Fibroblast of pulmonary artery (primary cell): ENCODE measurements around the gene RCHY1.
"Not testable (repeated sequence)": the region's sequence is repeated elsewhere in the genome, so short reads cannot be mapped to it uniquely, and the experiment has no call there.

Experiments used
- DNase-seq: peaks from one replicate; pipeline ENCODE4 v3.0.0-alpha.2; 2010; ENCODE audit warnings: low read depth
- H3K4me3 ChIP-seq: replicated peaks from 2 replicates; pipeline ENCODE4 v1.5.1; 2011; ENCODE audit warnings: low read depth, mild to moderate bottlenecking, control low read depth, low read length, moderate library complexity
- TF ChIP-seq, protein P1 (sequence below): IDR thresholded peaks from 2 replicates; pipeline ENCODE4 v1.5.1; 2011; ENCODE audit warnings: mild to moderate bottlenecking, control low read depth, low read length, inconsistent platforms; ENCODE audit errors: missing control alignments

RCHY1 gene

DNA sequence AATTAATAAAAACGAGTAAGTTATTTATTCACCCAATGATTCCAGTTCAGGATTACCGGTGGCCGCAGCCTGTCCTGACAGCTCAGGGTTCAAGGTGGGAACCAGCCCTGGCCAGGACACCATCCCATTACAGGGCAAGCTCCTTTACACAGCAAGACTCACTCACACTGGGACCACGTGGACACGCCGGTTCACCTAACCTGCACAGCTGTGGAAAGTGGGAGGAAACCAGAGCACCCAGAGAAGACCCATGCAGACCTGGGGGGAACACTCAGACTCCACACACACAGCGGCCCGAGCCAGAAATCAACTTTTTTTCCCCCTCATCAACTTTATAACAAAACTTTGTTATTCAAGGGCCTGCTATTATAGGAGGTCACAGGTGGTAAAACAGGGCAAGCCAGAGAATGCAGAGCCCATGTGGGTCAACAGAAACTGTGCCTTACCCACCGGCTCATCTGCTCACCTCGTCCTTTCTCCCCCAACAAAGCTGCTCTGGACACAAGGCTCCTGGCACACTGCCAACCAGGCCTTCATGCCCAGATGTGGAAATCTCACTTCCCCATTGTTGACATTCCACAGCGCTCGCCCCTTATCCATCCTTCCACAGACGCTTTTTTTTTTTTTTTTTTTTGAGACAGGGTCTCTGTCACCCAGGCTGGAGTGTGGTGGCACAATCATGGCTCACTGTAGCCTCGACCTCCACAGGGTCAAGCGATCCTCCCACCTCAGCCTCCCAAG lies 33.6 kb upstream of the RCHY1 start:
- DNase-seq: peak; percentile 71
- TF ChIP-seq, protein P1, sequence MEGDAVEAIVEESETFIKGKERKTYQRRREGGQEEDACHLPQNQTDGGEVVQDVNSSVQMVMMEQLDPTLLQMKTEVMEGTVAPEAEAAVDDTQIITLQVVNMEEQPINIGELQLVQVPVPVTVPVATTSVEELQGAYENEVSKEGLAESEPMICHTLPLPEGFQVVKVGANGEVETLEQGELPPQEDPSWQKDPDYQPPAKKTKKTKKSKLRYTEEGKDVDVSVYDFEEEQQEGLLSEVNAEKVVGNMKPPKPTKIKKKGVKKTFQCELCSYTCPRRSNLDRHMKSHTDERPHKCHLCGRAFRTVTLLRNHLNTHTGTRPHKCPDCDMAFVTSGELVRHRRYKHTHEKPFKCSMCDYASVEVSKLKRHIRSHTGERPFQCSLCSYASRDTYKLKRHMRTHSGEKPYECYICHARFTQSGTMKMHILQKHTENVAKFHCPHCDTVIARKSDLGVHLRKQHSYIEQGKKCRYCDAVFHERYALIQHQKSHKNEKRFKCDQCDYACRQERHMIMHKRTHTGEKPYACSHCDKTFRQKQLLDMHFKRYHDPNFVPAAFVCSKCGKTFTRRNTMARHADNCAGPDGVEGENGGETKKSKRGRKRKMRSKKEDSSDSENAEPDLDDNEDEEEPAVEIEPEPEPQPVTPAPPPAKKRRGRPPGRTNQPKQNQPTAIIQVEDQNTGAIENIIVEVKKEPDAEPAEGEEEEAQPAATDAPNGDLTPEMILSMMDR: no peak
- no peak overlapping the region for H3K4me3 ChIP-seq

- DNase-seq: no peak
- no peak overlapping the region for H3K4me3 ChIP-seq
- TF ChIP-seq, protein P1: no peak
Observed at GRCh38 chr4:75545526-75545925, 31.3 kb upstream of the RCHY1 start.

DNA sequence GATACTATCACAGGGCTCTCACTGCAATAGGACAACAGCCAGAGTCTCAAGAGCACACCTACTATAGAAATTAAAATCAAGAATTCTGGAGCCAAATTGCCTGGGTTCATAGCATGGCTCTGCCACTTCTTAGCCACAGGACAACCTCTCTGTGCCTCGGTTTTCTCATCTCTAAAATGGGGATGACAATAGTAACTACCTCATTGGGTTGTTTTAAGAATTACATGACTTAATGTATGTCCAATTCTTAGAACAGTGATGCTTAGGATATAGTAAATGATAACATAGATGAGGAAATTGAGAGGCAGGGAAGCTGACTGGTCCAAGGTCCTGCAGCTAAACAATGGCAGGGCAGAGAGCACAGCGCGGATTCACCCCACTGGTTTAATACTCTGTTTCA lies 30.7 kb upstream of the RCHY1 start:
- DNase-seq: no peak
- no peak overlapping the region for H3K4me3 ChIP-seq
- TF ChIP-seq, protein P1: no peak

GRCh38 chr4:75544220-75544619 lies 30.0 kb upstream of the RCHY1 start:
- not testable (repeated sequence) for H3K4me3 ChIP-seq
- peak; percentile 11 for DNase-seq

- TF ChIP-seq, protein P1: no peak
- H3K4me3 ChIP-seq: no peak overlapping the region
- peak; percentile 27 for DNase-seq
Observed at GRCh38 chr4:75542824-75543223, 28.6 kb upstream of the RCHY1 start.

DNA sequence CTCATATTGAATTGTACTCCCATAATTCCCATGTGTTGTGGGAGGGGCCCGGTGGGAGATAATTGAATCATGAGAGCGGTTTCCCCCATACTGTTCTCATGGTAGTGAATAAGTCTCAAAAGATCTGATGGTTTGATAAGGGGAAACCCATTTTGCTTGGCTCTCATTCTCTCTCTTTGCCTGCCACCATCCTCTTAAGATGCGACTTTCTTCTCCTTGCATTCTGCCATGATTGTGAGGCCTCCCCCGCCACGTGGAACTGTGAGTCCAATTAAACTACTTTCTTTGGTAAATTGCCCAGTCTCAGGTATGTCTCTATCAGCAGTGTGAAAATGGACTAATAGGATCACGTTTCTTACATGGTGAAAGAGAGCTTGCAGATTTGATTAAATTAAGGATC lies 23.1 kb upstream of the RCHY1 start:
- not testable (repeated sequence) for DNase-seq, H3K4me3 ChIP-seq

DNA sequence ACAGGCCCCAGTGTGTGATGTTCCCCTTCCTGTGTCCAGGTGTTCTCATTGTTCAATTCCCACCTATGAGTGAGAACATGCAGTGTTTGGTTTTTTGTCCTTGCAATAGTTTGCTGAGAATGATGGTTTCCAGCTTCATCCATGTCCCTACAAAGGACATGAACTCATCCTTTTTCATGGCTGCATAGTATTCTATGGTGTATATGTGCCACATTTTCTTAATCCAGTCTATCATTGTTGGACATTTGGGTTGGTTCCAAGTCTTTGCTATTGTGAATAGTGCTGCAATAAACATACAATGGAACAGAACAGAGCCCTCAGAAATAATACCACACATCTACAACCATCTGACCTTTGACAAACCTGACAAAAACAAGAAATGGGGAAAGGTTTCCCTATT lies 19.7 kb upstream of the RCHY1 start:
- not testable (repeated sequence) for DNase-seq, H3K4me3 ChIP-seq

DNA sequence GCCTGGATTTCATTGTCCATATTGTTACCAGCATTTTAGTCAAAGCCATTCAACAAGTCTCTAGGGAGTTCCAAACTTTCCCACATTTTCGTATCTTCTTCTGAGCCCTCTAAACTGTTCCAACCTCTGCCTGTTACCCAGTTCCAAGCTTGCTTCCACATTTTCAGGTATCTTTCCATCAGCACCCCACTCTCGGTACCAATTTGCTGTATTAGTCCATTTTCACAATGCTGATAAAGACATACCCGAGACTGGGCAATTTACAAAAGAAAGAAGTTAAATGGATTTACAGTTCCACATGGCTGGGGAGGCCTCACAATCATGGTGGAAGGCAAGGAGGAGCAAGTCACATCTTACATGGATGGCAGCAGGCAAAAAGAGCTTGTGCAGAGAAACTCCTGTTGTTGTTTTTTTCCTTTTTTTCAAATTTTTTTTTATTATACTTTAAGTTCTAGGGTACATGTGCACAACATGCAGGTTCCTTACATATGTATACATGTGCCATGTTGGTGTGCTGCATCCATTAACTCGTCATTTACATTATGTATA lies 19.2 kb upstream of the RCHY1 start:
- H3K4me3 ChIP-seq, DNase-seq: not testable (repeated sequence)

DNA sequence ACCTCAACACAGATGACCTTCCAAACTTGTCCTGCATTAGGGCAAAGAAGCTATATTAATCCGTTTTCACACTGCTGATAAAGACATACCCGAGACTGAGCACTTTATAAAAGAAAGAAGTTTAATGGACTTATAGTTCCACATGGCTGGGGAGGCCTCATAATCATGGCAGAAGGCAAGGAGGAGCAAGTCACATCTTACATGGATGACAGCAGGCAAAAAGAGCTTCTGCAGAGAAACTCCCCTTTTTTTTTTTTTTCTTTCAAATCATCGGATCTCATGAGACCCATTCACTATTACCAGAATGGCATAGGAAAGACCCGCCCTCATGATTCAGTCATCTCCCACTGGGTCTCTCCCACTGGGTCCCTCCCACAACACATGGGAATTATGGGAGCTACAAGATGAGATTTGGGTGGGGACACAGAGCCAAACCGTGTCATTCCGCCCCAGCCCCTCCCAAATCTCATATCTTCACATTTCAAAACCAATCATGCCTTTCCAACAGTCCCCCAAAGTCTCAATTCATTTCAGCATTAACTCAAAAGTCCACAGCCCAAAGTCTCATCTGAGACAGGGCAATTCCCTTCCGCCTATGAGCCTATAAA lies 17.4 kb upstream of the RCHY1 start:
- not testable (repeated sequence) for DNase-seq, H3K4me3 ChIP-seq
